Neural crest cell (in vitro differentiated cells): Measurements from ENCODE around the gene WAPL. TPM values are rescaled to one million over a fixed set of nuclear protein-coding genes. Genes with fewer than 3 reads are reported as not detected.

Experiments
- DNase-seq: peaks from one replicate; pipeline ENCODE4 v3.0.0; 2021; ENCODE audit warnings: low read depth, mixed read lengths, low spot score
- H3K27ac Mint-ChIP-seq: one replicate; pipeline ENCODE4 v1.8.0; 2021; ENCODE audit warnings: mild to moderate bottlenecking, mixed read lengths; ENCODE audit not compliant: unreplicated experiment
- H3K27me3 Mint-ChIP-seq: 2 replicates; pipeline ENCODE4 v1.8.0; 2021; ENCODE audit warnings: low read depth, mild to moderate bottlenecking, mixed read lengths
- H3K36me3 Mint-ChIP-seq: 2 replicates; pipeline ENCODE4 v1.8.0; 2021; ENCODE audit warnings: low read depth, mild to moderate bottlenecking, mixed read lengths
- H3K4me1 Mint-ChIP-seq: 2 replicates; pipeline ENCODE4 v1.8.0; 2021; ENCODE audit warnings: mixed read lengths
- H3K4me3 Mint-ChIP-seq: one replicate; pipeline ENCODE4 v1.8.0; 2021; ENCODE audit warnings: mild to moderate bottlenecking, mixed read lengths
- H3K9me3 Mint-ChIP-seq: 2 replicates; pipeline ENCODE4 v1.8.0; 2021; ENCODE audit warnings: mixed read lengths
- CTCF ChIP-seq: fragments of 200-600 bp; sonication (generic); conservative IDR thresholded peaks from 2 replicates; pipeline ENCODE4 v1.5.0; 2021; ENCODE audit warnings: antibody characterized with exemption, mild to moderate bottlenecking
- total RNA-seq: library from RNA; stranded (reverse); gene quantifications from 2 replicates; pipeline ENCODE4 v1.2.1, GENCODE V29; 2021

The WAPL gene
- total RNA-seq, 1 donor from 2014 or later = 54.0 TPM

GRCh38 chr10:86403183-86403797, 118.3 kb downstream of the WAPL start:
- peaks cover 59% of the 10 kb centered on the region for H3K27me3 Mint-ChIP-seq
- H3K4me1 Mint-ChIP-seq = peaks cover 25% of the 10 kb centered on the region
- no peaks in the 10 kb centered on the region for H3K9me3 Mint-ChIP-seq
- TF ChIP-seq CTCF = no peak
- no peak overlapping the region for H3K4me3 Mint-ChIP-seq
- no peak overlapping the region for H3K27ac Mint-ChIP-seq
- no peaks in the 10 kb centered on the region for H3K36me3 Mint-ChIP-seq
- no peak for DNase-seq

- DNase-seq = no peak
- Mint-ChIP-seq H3K4me1 (peaks cover 25% of the 10 kb centered on the region), H3K27ac (no peak overlapping the region), H3K36me3 (no peaks in the 10 kb centered on the region), H3K27me3 (peaks cover 68% of the 10 kb centered on the region), H3K9me3 (no peaks in the 10 kb centered on the region), H3K4me3 (peak overlapping the region; percentile 76)
- TF ChIP-seq CTCF = no peak
Observed at GRCh38 chr10:86402283-86402941, 119.2 kb downstream of the WAPL start.

- Mint-ChIP-seq H3K36me3 (no peaks in the 10 kb centered on the region), H3K27me3 (peaks cover 72% of the 10 kb centered on the region), H3K4me3 (peak overlapping the region; percentile 76), H3K4me1 (peaks cover 25% of the 10 kb centered on the region), H3K27ac (no peak overlapping the region), H3K9me3 (no peaks in the 10 kb centered on the region)
- TF ChIP-seq CTCF = no peak
- no peak for DNase-seq
Observed at GRCh38 chr10:86401588-86402282, 119.9 kb downstream of the WAPL start.

GRCh38 chr10:86400705-86401587, 120.6 kb downstream of the WAPL start:
- peaks cover 25% of the 10 kb centered on the region for H3K4me1 Mint-ChIP-seq
- H3K4me3 Mint-ChIP-seq = peak overlapping the region; percentile 76
- peak; percentile 44 for DNase-seq
- H3K27me3 Mint-ChIP-seq = peaks cover 79% of the 10 kb centered on the region
- H3K36me3 Mint-ChIP-seq = no peaks in the 10 kb centered on the region
- no peaks in the 10 kb centered on the region for H3K9me3 Mint-ChIP-seq
- H3K27ac Mint-ChIP-seq = no peak overlapping the region
- peak; percentile 42 for TF ChIP-seq CTCF
